ENCODE results near the gene OSBPL3. TPM values are rescaled to one million over a fixed set of nuclear protein-coding genes. Genes with fewer than 3 reads are reported as not detected.

The OSBPL3 gene
- total RNA-seq, 1 experiment from 2014 or later, result 8.6 TPM

- Histone ChIP-seq H3K14ac (ENCODE audit: insufficient read depth, low read length) (no peak overlapping the region), H4K5ac (ENCODE audit: insufficient read length, low read depth, low read length) (no peak overlapping the region), H2BK20ac (ENCODE audit: low read depth, low read length, poor library complexity, severe bottlenecking) (no peak overlapping the region), H3K4me1 (ENCODE audit: insufficient read depth, low read length) (peaks cover 12% of the 10 kb centered on the region), H3K27me3 (ENCODE audit: insufficient read depth, low read length) (no peaks in the 10 kb centered on the region), H3K4ac (ENCODE audit: low read depth, low read length) (no peak overlapping the region), H2AK5ac (ENCODE audit: insufficient read length, low read length) (no peak overlapping the region), H4K20me1 (ENCODE audit: control insufficient read depth, insufficient read depth, insufficient read length) (no peaks in the 10 kb centered on the region), H4K8ac (replicated peaks; ENCODE audit: insufficient read length, low read depth, low read length) (no peak overlapping the region), H3K79me1 (ENCODE audit: insufficient read depth, low read depth, low read length, poor library complexity, severe bottlenecking) (no peaks in the 10 kb centered on the region), H3K9me3 (ENCODE audit: control insufficient read depth, low read depth, low read length) (no peaks in the 10 kb centered on the region), H2BK15ac (ENCODE audit: low read depth, low read length) (no peak overlapping the region), H3K18ac (ENCODE audit: insufficient read length, low read depth, low read length) (no peak overlapping the region), H3K9ac (ENCODE audit: extremely low read depth, insufficient read length, low read length) (no peak overlapping the region), H2AFZ (ENCODE audit: low read length) (no peak overlapping the region), H3K23me2 (ENCODE audit: insufficient read length, low read depth, low read length, poor library complexity, severe bottlenecking) (no peaks in the 10 kb centered on the region), H2BK5ac (ENCODE audit: insufficient read length, low read length) (no peak overlapping the region), H4K91ac (ENCODE audit: insufficient read length, low read depth, low read length) (no peak overlapping the region), H3T11ph (ENCODE audit: low read length) (no peak overlapping the region), H2BK120ac (ENCODE audit: low read depth, low read length, poor library complexity, severe bottlenecking) (no peak overlapping the region), H3K79me2 (ENCODE audit: insufficient read depth, low read length) (no peaks in the 10 kb centered on the region), H3K23ac (ENCODE audit: insufficient read length, low read depth, low read length) (no peak overlapping the region), H3K4me2 (ENCODE audit: insufficient read depth, insufficient read length, low read length) (no peak overlapping the region), H2BK12ac (ENCODE audit: insufficient read length, low read depth, low read length) (no peak overlapping the region), H3K27ac (ENCODE audit: insufficient read length, low read depth, low read length) (no peak overlapping the region), H3K56ac (ENCODE audit: insufficient read length, low read depth, low read length) (no peak overlapping the region)
- no peak for DNase-seq
- no CpG with 5 or more reads among the region's 3 CpGs for WGBS (ENCODE audit: extremely low coverage, insufficient read length, low lambda C conversion rate)
- peak overlapping the region in 1 of 3 experiments; percentile 25; a peak in 4 of 7 replicates for H3K27ac Mint-ChIP-seq
- H3K9me3 Mint-ChIP-seq, result no peaks in the 10 kb centered on the region
- H3K4me1 Mint-ChIP-seq, result peaks cover 37 to 45% of the 10 kb centered on the region in 2 experiments
- H3K27me3 Mint-ChIP-seq (ENCODE audit: low read depth), result no peaks in the 10 kb centered on the region
- TF ChIP-seq CTCF (conservative IDR thresholded peaks at IDR 0.05), result no peak
- peaks cover 0 to 4% (median 2%) of the 10 kb centered on the region in 3 experiments; a peak in 1 of 7 replicates for H3K36me3 Mint-ChIP-seq (ENCODE audit: insufficient read depth in 1 of 3, low read depth in 3 of 3)
- H3K4me3 Mint-ChIP-seq, result no peak overlapping the region
Measured at GRCh38 chr7:24882989-24883621, 96.9 kb downstream of the OSBPL3 start.

All from H9 (cell line).